ENCODE measurements around the gene MGST2.
"Not testable (repeated sequence)": the region's sequence is repeated elsewhere in the genome, so short reads cannot be mapped to it uniquely, and the experiment has no call there.

MGST2 gene

GRCh38 chr4:139669890-139670289, 4.3 kb downstream of the MGST2 start:
- DNase-seq (ENCODE audit: low read depth) = no peak

GRCh38 chr4:139670775-139671174, 5.2 kb downstream of the MGST2 start:
- DNase-seq (ENCODE audit: low read depth) = no peak

- no peak for DNase-seq (ENCODE audit: low read depth)
Measured at GRCh38 chr4:139672215-139672614, 6.6 kb downstream of the MGST2 start.

GRCh38 chr4:139672732-139673131, 7.1 kb downstream of the MGST2 start:
- DNase-seq (ENCODE audit: low read depth) = no peak

GRCh38 chr4:139674875-139675550, 9.4 kb downstream of the MGST2 start:
- no peak for DNase-seq (ENCODE audit: low read depth)

- DNase-seq (ENCODE audit: low read depth) = no peak
Measured at GRCh38 chr4:139675651-139676050, 10.0 kb downstream of the MGST2 start.

- DNase-seq (ENCODE audit: low read depth) = no peak
Measured at GRCh38 chr4:139676365-139676764, 10.7 kb downstream of the MGST2 start.

- DNase-seq (ENCODE audit: low read depth) = no peak
Measured at GRCh38 chr4:139676913-139677585, 11.4 kb downstream of the MGST2 start.

- DNase-seq (ENCODE audit: low read depth) = no peak
Measured at GRCh38 chr4:139682309-139682708, 16.7 kb downstream of the MGST2 start.

GRCh38 chr4:139682741-139683151, 17.1 kb downstream of the MGST2 start:
- DNase-seq (ENCODE audit: low read depth) = no peak

GRCh38 chr4:139684351-139684750, 18.7 kb downstream of the MGST2 start:
- no peak for DNase-seq (ENCODE audit: low read depth)

- DNase-seq (ENCODE audit: low read depth) = no peak
Measured at GRCh38 chr4:139685180-139685579, 19.6 kb downstream of the MGST2 start.

GRCh38 chr4:139686130-139686529, 20.5 kb downstream of the MGST2 start:
- no peak for DNase-seq (ENCODE audit: low read depth)

- DNase-seq (ENCODE audit: low read depth) = no peak
Measured at GRCh38 chr4:139686988-139687387, 21.4 kb downstream of the MGST2 start.

GRCh38 chr4:139689093-139689722, 23.6 kb downstream of the MGST2 start:
- DNase-seq (ENCODE audit: low read depth) = no peak

- no peak for DNase-seq (ENCODE audit: low read depth)
Measured at GRCh38 chr4:139690419-139690818, 24.8 kb downstream of the MGST2 start.

- DNase-seq (ENCODE audit: low read depth) = no peak
Measured at GRCh38 chr4:139692309-139693012, 26.8 kb downstream of the MGST2 start.

- DNase-seq (ENCODE audit: low read depth) = no peak
Measured at GRCh38 chr4:139694522-139695107, 29.0 kb downstream of the MGST2 start.

GRCh38 chr4:139696491-139696890, 30.9 kb downstream of the MGST2 start:
- no peak for DNase-seq (ENCODE audit: low read depth)

- DNase-seq (ENCODE audit: low read depth) = not testable (repeated sequence)
Measured at GRCh38 chr4:139698167-139698925, 32.7 kb downstream of the MGST2 start.

GRCh38 chr4:139700568-139700967, 34.9 kb downstream of the MGST2 start:
- no peak for DNase-seq (ENCODE audit: low read depth)
